Activated CD8-positive, alpha-beta memory T cell treated with anti-CD3 and anti-CD28 coated beads for 1 hour (primary cell): ENCODE measurements around the gene PRPF40B.

Source experiments
- DNase-seq, 2 donors: peaks; one replicate each; pipeline ENCODE4 v3.0.0-alpha.2; 2020; ENCODE audit warnings: low read depth in 1 of 2; ENCODE audit errors: extremely low read depth in 1 of 2

Gene PRPF40B

DNA sequence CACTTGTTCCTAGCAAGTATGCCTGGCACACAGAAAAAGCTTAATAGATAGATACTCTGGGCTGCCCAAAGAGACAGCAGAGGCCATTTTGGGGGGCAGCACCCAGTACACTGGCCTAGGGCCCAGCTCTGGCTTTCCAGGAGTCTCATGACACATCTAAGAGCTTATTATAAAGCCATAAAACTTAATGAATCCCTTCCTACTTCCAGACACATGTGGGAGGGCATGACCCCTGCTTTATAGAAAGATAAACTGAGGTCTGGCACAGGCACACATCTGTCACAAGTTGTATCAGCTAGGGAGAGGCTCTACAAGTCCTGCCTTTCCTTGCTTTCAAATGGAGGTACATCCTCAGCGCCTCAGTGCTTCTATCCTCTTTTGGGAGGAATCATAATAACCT lies 56.7 kb downstream of the PRPF40B start:
- DNase-seq = no peak

DNA sequence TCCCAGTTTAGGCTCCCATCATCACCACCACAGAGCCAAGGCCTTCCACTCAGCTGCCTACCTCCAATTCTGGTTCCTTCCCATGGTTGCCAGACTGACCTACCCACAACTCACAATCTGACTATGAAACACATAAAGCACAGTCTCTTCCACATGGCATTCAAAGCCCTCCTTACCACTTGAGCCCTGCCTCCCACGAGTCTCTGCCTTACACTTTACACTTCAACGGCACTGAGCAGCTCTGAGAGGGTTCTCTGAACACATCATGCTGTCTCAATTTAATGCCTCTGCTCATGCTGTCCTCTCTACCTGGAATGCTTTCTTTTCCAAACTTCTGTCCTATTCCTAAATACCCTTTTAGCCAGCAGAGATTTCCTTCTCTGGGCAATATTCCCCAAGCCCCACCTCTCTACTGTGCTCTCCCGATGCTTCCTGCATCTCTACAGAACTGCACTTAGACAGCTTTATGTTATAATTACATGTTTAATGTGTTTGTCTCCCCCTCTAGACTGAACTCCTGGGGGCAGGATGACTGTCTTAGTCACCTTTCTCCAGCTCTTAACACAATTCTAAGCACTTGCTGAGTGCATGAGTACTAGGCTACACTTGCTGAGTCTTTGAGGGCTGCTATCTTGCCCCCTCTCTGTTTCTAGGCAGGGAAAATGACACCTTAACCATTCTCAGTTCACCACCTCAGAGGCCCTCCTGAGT lies 60.4 kb downstream of the PRPF40B start:
- DNase-seq = no peak

DNA sequence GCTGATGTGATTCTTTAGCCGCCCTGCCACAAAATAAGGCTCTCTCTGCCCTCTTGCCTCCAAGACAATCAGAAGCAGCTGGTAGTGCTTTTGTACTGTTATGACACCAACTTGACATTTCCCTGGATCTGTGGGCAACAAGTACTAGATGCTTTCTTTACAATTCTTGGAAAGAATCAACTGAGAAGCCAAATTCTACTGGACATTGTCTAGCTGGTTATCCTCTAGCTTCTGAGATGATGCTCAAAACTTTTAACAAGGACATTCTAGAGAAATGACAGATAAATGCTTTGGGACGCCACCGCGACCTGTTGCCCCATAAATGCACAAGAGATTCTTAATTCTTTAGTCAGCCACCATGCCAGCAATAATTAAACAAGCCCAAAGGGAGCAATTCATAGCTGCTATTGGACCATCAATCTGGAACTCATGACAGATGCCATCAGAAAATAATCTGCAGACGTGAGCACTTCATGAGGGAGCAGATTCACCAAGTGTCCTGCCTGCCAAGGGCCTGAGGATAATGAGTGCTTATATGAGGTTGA lies 61.0 kb downstream of the PRPF40B start:
- no peak for DNase-seq

DNA sequence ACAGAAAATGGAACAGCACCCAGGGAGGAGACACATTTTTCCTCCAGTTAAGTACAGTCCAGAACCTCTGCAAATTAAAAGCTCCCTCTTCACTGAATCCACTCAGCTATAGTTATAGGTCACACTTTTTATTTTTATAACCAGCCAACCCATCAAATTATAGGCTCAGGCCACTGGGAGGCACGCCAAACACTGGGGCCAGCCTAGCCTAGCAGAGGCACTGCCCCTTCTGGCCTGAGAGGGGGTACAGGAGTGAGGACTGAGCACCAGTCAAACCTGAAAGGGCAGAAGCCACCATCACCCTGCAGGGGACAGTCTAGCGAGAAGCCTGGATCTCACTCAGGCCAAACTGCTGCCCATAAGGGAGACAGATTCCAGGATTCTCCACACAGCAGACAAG lies 64.6 kb downstream of the PRPF40B start:
- DNase-seq = no peak

DNA sequence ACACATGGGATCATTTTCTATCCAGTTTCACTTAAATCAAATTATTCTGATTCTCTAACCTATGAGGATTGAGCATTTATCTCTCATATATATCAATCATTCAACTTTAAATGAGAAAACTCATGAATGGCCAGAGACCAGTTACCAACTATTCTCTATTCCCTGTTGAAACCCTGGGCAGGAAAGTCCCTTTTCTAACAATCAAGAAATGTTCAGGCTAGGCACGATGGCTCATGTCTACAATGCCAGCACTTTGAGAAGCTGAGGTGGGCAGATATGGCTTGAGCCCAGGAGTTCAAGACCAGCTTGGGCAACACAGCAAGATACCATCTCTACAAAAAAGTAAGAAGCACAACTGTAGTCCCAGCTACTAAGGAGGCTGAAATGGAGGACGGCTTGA lies 65.9 kb downstream of the PRPF40B start:
- no peak for DNase-seq

DNA sequence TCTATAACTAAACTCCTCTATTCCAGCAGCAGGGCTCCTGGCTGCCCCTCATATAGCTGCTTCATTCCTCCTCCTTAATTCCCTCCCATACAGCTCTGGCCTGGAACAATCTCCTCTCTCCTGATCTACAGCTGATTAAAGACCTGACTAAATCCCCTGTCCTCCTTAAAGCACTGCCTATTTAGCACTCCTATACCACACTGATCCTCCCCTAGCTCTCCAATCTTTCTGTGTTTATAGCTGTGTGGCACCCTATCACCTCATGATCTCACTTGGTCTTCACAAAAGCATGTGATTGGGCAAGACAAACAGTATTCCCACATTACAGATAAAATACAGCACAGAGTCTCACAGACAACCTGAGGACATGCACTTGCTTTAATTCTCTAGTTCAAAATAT lies 66.4 kb downstream of the PRPF40B start:
- DNase-seq = no peak

DNA sequence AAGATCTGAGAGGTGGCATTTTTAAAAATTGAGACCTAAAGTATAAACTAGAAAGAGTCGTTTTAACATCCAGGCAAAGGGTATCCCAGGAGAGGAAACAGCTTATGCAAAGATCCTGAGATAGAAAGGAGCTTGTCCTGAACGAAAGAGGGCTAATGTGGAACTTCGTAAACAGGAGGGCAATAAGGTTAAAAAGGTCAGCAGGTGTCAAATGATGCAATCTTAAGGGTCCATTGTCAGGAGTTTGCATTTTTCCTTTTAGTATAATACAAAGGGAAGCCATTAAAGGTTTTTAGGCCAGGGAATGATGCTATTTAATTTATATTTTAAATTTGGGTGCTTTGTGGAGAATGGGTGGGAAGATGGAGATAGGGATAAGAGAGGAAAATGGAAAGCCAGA lies 69.5 kb downstream of the PRPF40B start:
- no peak for DNase-seq

DNA sequence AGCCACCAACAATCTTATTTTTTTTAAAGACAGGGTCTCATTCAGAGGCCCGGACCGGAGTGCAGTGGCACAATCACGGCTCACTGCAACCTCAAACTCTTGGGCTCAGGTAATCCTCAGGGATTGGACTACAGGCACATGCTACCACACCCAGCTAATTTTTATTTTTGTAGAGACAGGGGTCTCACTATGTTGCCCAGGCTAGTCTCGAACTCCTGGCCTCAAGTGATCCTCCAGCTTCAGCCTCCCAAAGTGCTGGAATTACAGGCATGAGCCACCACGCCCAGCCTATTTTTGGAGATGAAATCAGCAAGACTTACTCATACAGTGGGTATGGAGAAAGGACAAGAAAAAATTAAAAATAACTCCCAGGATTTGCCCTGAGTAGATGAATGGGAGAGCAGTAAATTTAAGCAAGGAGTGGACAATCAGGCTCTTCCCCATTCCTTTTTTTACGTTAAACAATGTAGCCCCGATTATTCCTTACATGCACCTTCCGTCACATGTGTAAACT lies 70.6 kb downstream of the PRPF40B start:
- no peak for DNase-seq
